Astrocyte (in vitro differentiated cells and primary cell): ENCODE results near the gene LDLRAD4. TPM values are rescaled to one million over a fixed set of nuclear protein-coding genes. Genes with fewer than 3 reads are reported as not detected.

Experiments used
- DNase-seq: peaks from one replicate; pipeline ENCODE4 v3.0.0-alpha.2; 2010; ENCODE audit warnings: low read depth
- FAIRE-seq: peaks from 2 replicates; lab custom pipeline; 2011; peaks lifted over from hg19 to GRCh38; lab: Jason Lieb, UNC
- H2AFZ ChIP-seq: 2 replicates; pipeline ENCODE4 v1.6.0; 2012; ENCODE audit warnings: low read depth, low read length, inconsistent platforms
- H3K27ac ChIP-seq: 2 replicates; pipeline ENCODE4 v1.5.1; 2011; ENCODE audit warnings: low read depth, low read length, inconsistent platforms
- H3K27me3 ChIP-seq: 2 replicates; pipeline ENCODE4 v1.6.0; 2011; ENCODE audit warnings: low read length, inconsistent platforms; ENCODE audit not compliant: insufficient read depth
- H3K36me3 ChIP-seq: 2 replicates; pipeline ENCODE4 v1.5.1; 2011; ENCODE audit warnings: low read length, inconsistent platforms; ENCODE audit not compliant: insufficient read depth
- H3K4me1 ChIP-seq: 2 replicates; pipeline ENCODE4 v1.5.1; 2011; ENCODE audit warnings: low read length, inconsistent platforms; ENCODE audit not compliant: insufficient read depth
- H3K4me2 ChIP-seq: 2 replicates; pipeline ENCODE4 v1.6.0; 2012; ENCODE audit warnings: low read length, inconsistent platforms
- H3K4me3 ChIP-seq: 2 replicates; pipeline ENCODE4 v1.5.1; 2011; ENCODE audit warnings: low read depth, mild to moderate bottlenecking, low read length, inconsistent platforms; ENCODE audit not compliant: insufficient read depth
- H3K79me2 ChIP-seq: 2 replicates; pipeline ENCODE4 v1.6.0; 2012; ENCODE audit warnings: mild to moderate bottlenecking, low read length, inconsistent platforms; ENCODE audit not compliant: insufficient read depth
- H3K9ac ChIP-seq: 2 replicates; pipeline ENCODE4 v1.6.0; 2012; ENCODE audit warnings: mild to moderate bottlenecking, low read length, inconsistent platforms
- H3K9me3 ChIP-seq: 2 replicates; pipeline ENCODE4 v1.5.1; 2012; ENCODE audit warnings: low read depth, mild to moderate bottlenecking, low read length, inconsistent platforms; ENCODE audit not compliant: insufficient read depth
- H4K20me1 ChIP-seq: 2 replicates; pipeline ENCODE4 v1.6.0; 2012; ENCODE audit warnings: low read length, inconsistent platforms; ENCODE audit not compliant: insufficient read depth
- H3K27ac Mint-ChIP-seq: one replicate; pipeline ENCODE4 v1.8.0; 2021; ENCODE audit warnings: mild to moderate bottlenecking, mixed read lengths; ENCODE audit not compliant: unreplicated experiment
- H3K27me3 Mint-ChIP-seq: one replicate; pipeline ENCODE4 v1.8.0; 2021; ENCODE audit warnings: low read depth, mixed read lengths; ENCODE audit not compliant: unreplicated experiment
- H3K36me3 Mint-ChIP-seq: one replicate; pipeline ENCODE4 v1.8.0; 2021; ENCODE audit warnings: low read depth, mixed read lengths; ENCODE audit not compliant: unreplicated experiment
- H3K4me1 Mint-ChIP-seq: one replicate; pipeline ENCODE4 v1.8.0; 2021; ENCODE audit warnings: low read depth, mixed read lengths; ENCODE audit not compliant: unreplicated experiment
- H3K4me3 Mint-ChIP-seq: one replicate; pipeline ENCODE4 v1.8.0; 2021; ENCODE audit warnings: mild to moderate bottlenecking, moderate library complexity, mixed read lengths; ENCODE audit not compliant: unreplicated experiment
- H3K9me3 Mint-ChIP-seq: one replicate; pipeline ENCODE4 v1.8.0; 2021; ENCODE audit warnings: mild to moderate bottlenecking, mixed read lengths; ENCODE audit not compliant: unreplicated experiment
- CTCF ChIP-seq: IDR thresholded peaks from 2 replicates; pipeline ENCODE4 v1.5.1; 2011; ENCODE audit warnings: low read depth, mild to moderate bottlenecking, inconsistent platforms, low read length, moderate library complexity; ENCODE audit not compliant: insufficient read depth
- EZH2 ChIP-seq: IDR thresholded peaks from 2 replicates; pipeline ENCODE4 v1.6.1; 2012; ENCODE audit warnings: mild to moderate bottlenecking, low read length, inconsistent platforms; ENCODE audit not compliant: insufficient read depth
- total RNA-seq: library from RNA; stranded (reverse); gene quantifications from 2 replicates; pipeline ENCODE4 v1.2.1, GENCODE V29; 2021

Gene LDLRAD4
- total RNA-seq, 1 donor from 2014 or later: 26.0 TPM

- H3K36me3 Mint-ChIP-seq: peaks cover 6% of the 10 kb centered on the region
- Histone ChIP-seq H3K4me1 (peaks cover 25% of the 10 kb centered on the region), H3K27ac (no peak overlapping the region), H4K20me1 (no peaks in the 10 kb centered on the region), H3K27me3 (no peaks in the 10 kb centered on the region), H3K4me3 (no peak overlapping the region), H3K9me3 (no peaks in the 10 kb centered on the region), H2AFZ (no peak overlapping the region), H3K36me3 (no peaks in the 10 kb centered on the region), H3K4me2 (no peak overlapping the region), H3K79me2 (no peaks in the 10 kb centered on the region), H3K9ac (no peak overlapping the region)
- no peak for TF ChIP-seq EZH2
- no peak for TF ChIP-seq CTCF
- H3K9me3 Mint-ChIP-seq: peaks cover 3% of the 10 kb centered on the region
- no peaks in the 10 kb centered on the region for H3K27me3 Mint-ChIP-seq
- DNase-seq (no peak), FAIRE-seq (no peak)
- peak overlapping the region; percentile 54 for H3K27ac Mint-ChIP-seq
- H3K4me1 Mint-ChIP-seq: peaks cover 38% of the 10 kb centered on the region
- no peak overlapping the region for H3K4me3 Mint-ChIP-seq
These were observed 227.5 kb downstream of the LDLRAD4 start for GRCh38 chr18:13446024-13446423.

- H3K27ac Mint-ChIP-seq: peak overlapping the region; percentile 100
- FAIRE-seq: peak; percentile 41
These were observed 228.3 kb downstream of the LDLRAD4 start for GRCh38 chr18:13446610-13447461.

More at GRCh38 chr18:13446610-13447461, 228.3 kb downstream of the LDLRAD4 start:
- Histone ChIP-seq H3K27me3 (no peaks in the 10 kb centered on the region), H3K4me2 (peak overlapping the region; percentile 79), H3K79me2 (no peaks in the 10 kb centered on the region), H3K4me3 (no peak overlapping the region), H4K20me1 (no peaks in the 10 kb centered on the region), H3K9me3 (no peaks in the 10 kb centered on the region), H3K9ac (peak overlapping the region; percentile 75), H3K4me1 (peaks cover 27% of the 10 kb centered on the region), H3K36me3 (no peaks in the 10 kb centered on the region), H3K27ac (peak overlapping the region; percentile 88), H2AFZ (peak overlapping the region; percentile 22)
- DNase-seq: no peak
- Mint-ChIP-seq H3K9me3 (peaks cover 3% of the 10 kb centered on the region), H3K4me3 (no peak overlapping the region), H3K27me3 (no peaks in the 10 kb centered on the region), H3K36me3 (peaks cover 2% of the 10 kb centered on the region), H3K4me1 (peaks cover 44% of the 10 kb centered on the region)
- TF ChIP-seq EZH2 (no peak), CTCF (no peak)
